Endothelial cell of umbilical vein (primary cell): ENCODE results near the gene GABRA5. TPM values are rescaled to one million over a fixed set of nuclear protein-coding genes. Genes with fewer than 3 reads are reported as not detected.

Experiments
- BruUV-seq: library from RNA; stranded (reverse); fragments of 400-500 nt; replicated peaks from 2 replicates; lab custom pipeline; 2021; lab: Mats Ljungman, UMichigan
- CTCF ChIA-PET: fragments of 300-600, 350-600 bp; sonication (Branson Sonifier 250); formaldehyde crosslinking; loops from one replicate; lab custom pipeline; 2021; ENCODE audit warnings: antibody characterized with exemption, inconsistent platforms; lab: Charles Lee
- POLR2A ChIA-PET: fragments of 300-600, 350-600 bp; sonication (Branson Sonifier 250); formaldehyde crosslinking; loops from one replicate; lab custom pipeline; 2021; ENCODE audit warnings: antibody characterized with exemption, inconsistent platforms; lab: Charles Lee
- DNase-seq: peaks from one replicate; pipeline ENCODE4 v3.0.0-alpha.2; 2011; ENCODE audit warnings: low read depth, low spot score
- FAIRE-seq: peaks from 2 replicates; lab custom pipeline; 2011; peaks lifted over from hg19 to GRCh38; lab: Jason Lieb, UNC
- H2AFZ ChIP-seq: 2 replicates; pipeline ENCODE4 v1.6.0; 2012; ENCODE audit warnings: low read depth, low read length, control low read depth, inconsistent platforms
- H3K27ac ChIP-seq: 2 replicates; pipeline ENCODE4 v1.5.1; 2011; ENCODE audit warnings: low read depth, mild to moderate bottlenecking, control low read depth, low read length, moderate library complexity; ENCODE audit not compliant: insufficient read depth
- H3K27me3 ChIP-seq, 2 experiments: 2 replicates each; pipeline versions ENCODE4 v1.6.0 to v1.6.1; 2011; ENCODE audit warnings: low read length in 2 of 2, mixed read lengths in 1 of 2; ENCODE audit not compliant: control insufficient read depth in 2 of 2, insufficient read depth in 2 of 2
- H3K36me3 ChIP-seq, 2 experiments: 2 replicates in 1 of 2; 3 replicates in 1 of 2; pipeline ENCODE4 v1.5.1; 2011; ENCODE audit warnings: low read length in 2 of 2, mild to moderate bottlenecking in 1 of 2, moderate library complexity in 1 of 2; ENCODE audit not compliant: control insufficient read depth in 2 of 2, insufficient read depth in 2 of 2; ENCODE audit errors: extremely low read depth in 1 of 2
- H3K4me1 ChIP-seq: 3 replicates; pipeline ENCODE4 v1.5.1; 2011; ENCODE audit warnings: mild to moderate bottlenecking, low read length; ENCODE audit not compliant: control insufficient read depth, insufficient read depth; ENCODE audit errors: extremely low read depth
- H3K4me2 ChIP-seq: 2 replicates; pipeline ENCODE4 v1.6.1; 2011; ENCODE audit warnings: low read length, control low read depth, mixed read lengths; ENCODE audit not compliant: insufficient read depth
- H3K4me3 ChIP-seq, 3 experiments: fragments of 200-600 bp in 1 of 3; sonication (generic), shearing (Covaris generic) in 1 of 3; replicated peaks in 1 of 3; 2 replicates each; pipeline ENCODE4 v1.5.1; 2011 to 2016; ENCODE audit warnings: control low read depth in 3 of 3, low read length in 3 of 3, mild to moderate bottlenecking in 2 of 3, inconsistent platforms in 1 of 3, low read depth in 1 of 3, moderate library complexity in 1 of 3; ENCODE audit not compliant: insufficient read depth in 1 of 3
- H3K79me2 ChIP-seq: 2 replicates; pipeline ENCODE4 v1.6.0; 2012; ENCODE audit warnings: low read length, inconsistent platforms; ENCODE audit not compliant: control insufficient read depth, insufficient read depth
- H3K9ac ChIP-seq: replicated peaks from 2 replicates; pipeline ENCODE3; 2011; ENCODE audit warnings: low read length, control low read depth; ENCODE audit not compliant: insufficient read depth; ENCODE audit errors: extremely low read depth
- H3K9me1 ChIP-seq: replicated peaks from 3 replicates; pipeline ENCODE4 v1.6.0; 2011; ENCODE audit warnings: mild to moderate bottlenecking, low read length; ENCODE audit not compliant: control insufficient read depth, insufficient read depth; ENCODE audit errors: extremely low read depth
- H3K9me3 ChIP-seq: replicated peaks from 2 replicates; pipeline ENCODE4 v1.5.1; 2012; ENCODE audit warnings: low read length, inconsistent platforms; ENCODE audit not compliant: control insufficient read depth, insufficient read depth
- H4K20me1 ChIP-seq: replicated peaks from 2 replicates; pipeline ENCODE3; 2011; ENCODE audit warnings: mild to moderate bottlenecking, low read length; ENCODE audit not compliant: control insufficient read depth, insufficient read depth; ENCODE audit errors: extremely low read depth
- EZH2 ChIP-seq: IDR thresholded peaks from 2 replicates; pipeline ENCODE4 v1.6.1; 2012; ENCODE audit warnings: borderline replicate concordance, low read depth, mild to moderate bottlenecking, moderate library complexity, low read length, inconsistent platforms; ENCODE audit not compliant: severe bottlenecking
- FOS ChIP-seq: IDR thresholded peaks from 2 replicates; pipeline ENCODE4 v1.6.1; 2011; ENCODE audit warnings: mild to moderate bottlenecking, low read length, moderate library complexity, borderline replicate concordance; ENCODE audit not compliant: insufficient read depth
- GATA2 ChIP-seq: IDR thresholded peaks from 2 replicates; pipeline ENCODE4 v1.7.0; 2011; ENCODE audit warnings: low read depth, mild to moderate bottlenecking, moderate library complexity, mixed read lengths, low read length; ENCODE audit not compliant: insufficient read length, insufficient read depth
- JUN ChIP-seq: IDR thresholded peaks from 2 replicates; pipeline ENCODE4 v1.6.1; 2011; ENCODE audit warnings: borderline replicate concordance, low read depth; ENCODE audit not compliant: insufficient read length, insufficient read depth
- MYC ChIP-seq: IDR thresholded peaks from one replicate; pipeline ENCODE4 v1.6.1; 2011; ENCODE audit warnings: mild to moderate bottlenecking, low read depth, low read length
- POLR2A ChIP-seq: IDR thresholded peaks from 2 replicates; pipeline ENCODE4 v1.6.1; 2012; ENCODE audit warnings: low read depth, mild to moderate bottlenecking, control low read depth, low read length
- POLR2AphosphoS5 ChIP-seq: IDR thresholded peaks from 2 replicates; pipeline ENCODE4 v1.6.1; 2012; ENCODE audit warnings: low read depth, mild to moderate bottlenecking, control low read depth, low read length, moderate library complexity; ENCODE audit not compliant: insufficient read depth
- dilution Hi-C: fragments of 300-500 bp; cut with MboI; formaldehyde crosslinking; loops from one replicate; pipeline ENCODE4 v1.15.0; 2019; ENCODE audit warnings: low sequenced_read_pairs; ENCODE audit not compliant: extremely low pct_ligation_motif_present
- intact Hi-C: fragments of 100-400 bp; cut with micrococcal nuclease; formaldehyde crosslinking; loops from one replicate; pipeline ENCODE4 v1.10.0; 2022
- polyA plus RNA-seq, 4 experiments: library from polyadenylated mRNA; depleted of rRNA in 3 of 4; stranded (reverse) in 3 of 4; unstranded in 1 of 4; fragments of >200 nt; gene quantifications; 2 replicates each; pipeline versions ENCODE4 v1.2.1 to v1.2.3, GENCODE V29; 2011 to 2012; ENCODE audit warnings: missing spikeins in 1 of 4
- total RNA-seq: library from RNA; stranded (reverse); gene quantifications from 2 replicates; pipeline ENCODE4 v1.2.3, GENCODE V29; 2021
- TF ChIP-seq, protein P1 (sequence below), 2 donors: IDR thresholded peaks; 1 replicate in 1 of 2; 2 replicates in 1 of 2; pipeline ENCODE4 v1.5.1; 2011; ENCODE audit warnings: low read length in 2 of 2, mild to moderate bottlenecking in 2 of 2, moderate library complexity in 2 of 2, control low read depth in 1 of 2, inconsistent platforms in 1 of 2, low read depth in 1 of 2; ENCODE audit not compliant: insufficient read depth in 1 of 2; ENCODE audit errors: extremely low read depth in 1 of 2
- TF ChIP-seq, protein P2 (sequence below): IDR thresholded peaks from 2 replicates; pipeline ENCODE4 v1.6.1; 2011; ENCODE audit not compliant: insufficient read depth, insufficient read length

Gene GABRA5
- total and polyA plus RNA-seq, 2 donors (not counting 3 experiments of a cell fraction or from before 2014, with no cell fraction given): not detected

DNA sequence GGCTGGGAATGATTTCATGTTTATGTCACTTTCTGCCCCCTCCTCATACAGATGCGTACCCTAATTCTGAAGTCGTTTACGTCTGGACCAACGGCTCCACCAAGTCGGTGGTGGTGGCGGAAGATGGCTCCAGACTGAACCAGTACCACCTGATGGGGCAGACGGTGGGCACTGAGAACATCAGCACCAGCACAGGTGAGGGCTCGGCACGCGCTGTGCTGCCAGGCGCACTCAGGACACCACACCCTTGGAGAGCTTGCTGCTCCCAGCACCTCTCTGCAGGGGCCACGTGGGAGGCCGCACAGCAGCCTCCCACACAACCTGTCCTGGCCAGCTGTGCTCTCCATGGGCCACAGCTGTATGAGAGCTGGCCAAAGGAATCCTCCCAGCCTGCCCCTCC is 70.3 kb downstream of the GABRA5 start:
- no peaks in the 10 kb centered on the region for H3K9me1 ChIP-seq
- H2AFZ ChIP-seq: no peak overlapping the region
- no TSS peak for BruUV-seq
- dilution Hi-C loops: no loop called here
- FAIRE-seq (no peak), DNase-seq (no peak)
- no peak for TF ChIP-seq GATA2
- TF ChIP-seq, protein P1, sequence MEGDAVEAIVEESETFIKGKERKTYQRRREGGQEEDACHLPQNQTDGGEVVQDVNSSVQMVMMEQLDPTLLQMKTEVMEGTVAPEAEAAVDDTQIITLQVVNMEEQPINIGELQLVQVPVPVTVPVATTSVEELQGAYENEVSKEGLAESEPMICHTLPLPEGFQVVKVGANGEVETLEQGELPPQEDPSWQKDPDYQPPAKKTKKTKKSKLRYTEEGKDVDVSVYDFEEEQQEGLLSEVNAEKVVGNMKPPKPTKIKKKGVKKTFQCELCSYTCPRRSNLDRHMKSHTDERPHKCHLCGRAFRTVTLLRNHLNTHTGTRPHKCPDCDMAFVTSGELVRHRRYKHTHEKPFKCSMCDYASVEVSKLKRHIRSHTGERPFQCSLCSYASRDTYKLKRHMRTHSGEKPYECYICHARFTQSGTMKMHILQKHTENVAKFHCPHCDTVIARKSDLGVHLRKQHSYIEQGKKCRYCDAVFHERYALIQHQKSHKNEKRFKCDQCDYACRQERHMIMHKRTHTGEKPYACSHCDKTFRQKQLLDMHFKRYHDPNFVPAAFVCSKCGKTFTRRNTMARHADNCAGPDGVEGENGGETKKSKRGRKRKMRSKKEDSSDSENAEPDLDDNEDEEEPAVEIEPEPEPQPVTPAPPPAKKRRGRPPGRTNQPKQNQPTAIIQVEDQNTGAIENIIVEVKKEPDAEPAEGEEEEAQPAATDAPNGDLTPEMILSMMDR (IDR thresholded peaks at IDR 0.05; ENCODE audit: extremely low read depth in 1 of 2, insufficient read depth in 1 of 2, low read depth in 1 of 2, low read length in 2 of 2): no peak
- TF ChIP-seq POLR2AphosphoS5: no peak
- TF ChIP-seq EZH2: no peak
- no peak for TF ChIP-seq JUN
- no peak for TF ChIP-seq FOS
- TF ChIP-seq, protein P2, sequence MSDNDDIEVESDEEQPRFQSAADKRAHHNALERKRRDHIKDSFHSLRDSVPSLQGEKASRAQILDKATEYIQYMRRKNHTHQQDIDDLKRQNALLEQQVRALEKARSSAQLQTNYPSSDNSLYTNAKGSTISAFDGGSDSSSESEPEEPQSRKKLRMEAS: no peak
- TF ChIP-seq MYC: no peak
- TF ChIP-seq POLR2A: no peak
- H3K79me2 ChIP-seq: no peaks in the 10 kb centered on the region
- CTCF ChIA-PET: no interaction called here
- H3K4me3 ChIP-seq: no peak overlapping the region
- H3K36me3 ChIP-seq: no peaks in the 10 kb centered on the region
- intact Hi-C loops: no loop called here
- no peaks in the 10 kb centered on the region for H4K20me1 ChIP-seq
- H3K9me3 ChIP-seq: peaks cover 8% of the 10 kb centered on the region
- H3K27ac ChIP-seq: no peak overlapping the region
- H3K4me1 ChIP-seq: no peaks in the 10 kb centered on the region
- H3K27me3 ChIP-seq: no peaks in the 10 kb centered on the region
- H3K9ac ChIP-seq: no peak overlapping the region
- POLR2A ChIA-PET: no interaction called here
- H3K4me2 ChIP-seq: no peak overlapping the region
